Fibroblast of lung (primary cell): ENCODE results near the gene SPATA31D4. TPM values are rescaled to one million over a fixed set of nuclear protein-coding genes. Genes with fewer than 3 reads are reported as not detected.
"Not testable (repeated sequence)": the region's sequence is repeated elsewhere in the genome, so short reads cannot be mapped to it uniquely, and the experiment has no call there.

Experiments
- DNase-seq, 2 donors: peaks; one replicate each; pipeline versions ENCODE4 v3.0.0 to v3.0.0-alpha.2; 2010; ENCODE audit warnings: low read depth in 2 of 2
- H2AFZ ChIP-seq: 2 replicates; pipeline ENCODE4 v1.5.1; 2012; ENCODE audit warnings: low read length, control low read depth, inconsistent platforms
- H3K27ac ChIP-seq: 2 replicates; pipeline ENCODE4 v1.5.1; 2011; ENCODE audit warnings: low read length, control low read depth; ENCODE audit not compliant: insufficient read depth
- H3K27me3 ChIP-seq: 2 replicates; pipeline ENCODE4 v1.5.1; 2011; ENCODE audit warnings: mild to moderate bottlenecking, low read length; ENCODE audit not compliant: control insufficient read depth, insufficient read depth
- H3K36me3 ChIP-seq: 2 replicates; pipeline ENCODE4 v1.5.1; 2011; ENCODE audit warnings: low read length; ENCODE audit not compliant: control insufficient read depth, insufficient read depth
- H3K4me1 ChIP-seq: 2 replicates; pipeline ENCODE4 v1.5.1; 2011; ENCODE audit warnings: low read length; ENCODE audit not compliant: control insufficient read depth, insufficient read depth; ENCODE audit errors: extremely low read depth
- H3K4me2 ChIP-seq: 2 replicates; pipeline ENCODE4 v1.5.1; 2011; ENCODE audit warnings: low read length, control low read depth; ENCODE audit not compliant: insufficient read depth; ENCODE audit errors: extremely low read depth
- H3K4me3 ChIP-seq, 4 experiments: fragments of 200-600 bp in 1 of 4; sonication (generic) in 1 of 4; replicated peaks in 1 of 4; 2 replicates each; pipeline ENCODE4 v1.5.1; 2011 to 2016; ENCODE audit warnings: low read length in 4 of 4, low read depth in 3 of 4, mild to moderate bottlenecking in 3 of 4, control low read depth in 2 of 4, inconsistent platforms in 1 of 4, mixed read lengths in 1 of 4; ENCODE audit not compliant: insufficient read depth in 1 of 4; ENCODE audit errors: control extremely low read depth in 1 of 4
- H3K79me2 ChIP-seq: 2 replicates; pipeline ENCODE4 v1.5.1; 2012; ENCODE audit warnings: mild to moderate bottlenecking, low read length, inconsistent platforms; ENCODE audit not compliant: control insufficient read depth, insufficient read depth
- H3K9ac ChIP-seq: 2 replicates; pipeline ENCODE4 v1.5.1; 2011; ENCODE audit warnings: mild to moderate bottlenecking, low read length, control low read depth; ENCODE audit not compliant: insufficient read depth
- H3K9me3 ChIP-seq: 2 replicates; pipeline ENCODE4 v1.5.1; 2012; ENCODE audit warnings: low read depth, low read length; ENCODE audit not compliant: control insufficient read depth, insufficient read depth
- H4K20me1 ChIP-seq: 2 replicates; pipeline ENCODE4 v1.5.1; 2011; ENCODE audit warnings: low read length; ENCODE audit not compliant: control insufficient read depth, insufficient read depth; ENCODE audit errors: extremely low read depth
- EZH2 ChIP-seq: IDR thresholded peaks from 2 replicates; pipeline ENCODE4 v1.5.1; 2012; ENCODE audit warnings: low read length, control low read depth, mild to moderate bottlenecking; ENCODE audit errors: missing control alignments
- polyA minus RNA-seq: library from RNA; depleted of rRNA, polyadenylated mRNA; stranded (reverse); fragments of >200 nt; gene quantifications from 2 replicates; pipeline ENCODE4 v1.2.3, GENCODE V29; 2011; ENCODE audit warnings: low replicate concordance
- polyA plus RNA-seq, 2 donors: library from polyadenylated mRNA; depleted of rRNA in 1 of 2; stranded (reverse) in 1 of 2; unstranded in 1 of 2; fragments of >200 nt; gene quantifications; 2 replicates each; pipeline ENCODE4 v1.2.1, GENCODE V29; 2011 to 2012; ENCODE audit warnings: missing spikeins in 1 of 2
- total RNA-seq: library from RNA; depleted of rRNA; stranded (reverse); fragments of >200 nt; gene quantifications from 2 replicates; pipeline ENCODE4 v1.2.1, GENCODE V29; 2014
- TF ChIP-seq, protein P1 (sequence below), 2 donors: IDR thresholded peaks in 1 of 2; conservative IDR thresholded peaks in 1 of 2; 1 replicate in 1 of 2; 2 replicates in 1 of 2; pipeline ENCODE4 v1.5.1; 2011 to 2012; ENCODE audit warnings: low read length in 2 of 2, control low read depth in 1 of 2, inconsistent platforms in 1 of 2, low read depth in 1 of 2, mild to moderate bottlenecking in 1 of 2

SPATA31D4 gene
- not detected in 2 replicates for total RNA-seq
- polyA plus RNA-seq: not detected in 2 replicates
- not detected in 2 replicates for polyA plus RNA-seq (2012)
- polyA minus RNA-seq: not detected in 2 replicates

DNA sequence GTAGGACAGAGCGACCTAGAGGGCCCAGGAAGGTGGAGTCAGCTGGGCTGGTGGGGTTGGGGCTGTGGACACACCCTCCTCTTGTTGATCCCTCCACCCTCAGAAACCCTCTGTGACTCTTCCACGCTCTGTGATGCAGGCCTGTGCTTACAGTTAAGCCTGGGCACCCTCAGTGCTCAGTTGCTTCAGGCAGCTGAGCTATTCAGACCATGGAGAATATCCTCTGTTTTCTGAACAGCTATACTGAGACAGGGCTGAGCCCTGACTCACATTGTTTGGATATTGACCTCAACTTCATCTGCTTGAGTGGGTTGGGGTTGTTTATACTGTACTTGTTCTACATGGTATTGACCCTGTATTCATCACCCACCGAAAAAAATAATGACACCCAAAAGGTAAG lies at the start of gene SPATA31D4:
TSS of gene SPATA31D4 (plus strand) at position 124 of the 400 bp plus-strand sequence. CDS start at position 210, 86 bp downstream.
- not testable (repeated sequence) for H3K9ac ChIP-seq, H3K9me3 ChIP-seq, H4K20me1 ChIP-seq, DNase-seq, H3K79me2 ChIP-seq, H3K36me3 ChIP-seq, H2AFZ ChIP-seq, H3K4me1 ChIP-seq, H3K4me2 ChIP-seq, H3K4me3 ChIP-seq, H3K27me3 ChIP-seq, H3K27ac ChIP-seq

DNA sequence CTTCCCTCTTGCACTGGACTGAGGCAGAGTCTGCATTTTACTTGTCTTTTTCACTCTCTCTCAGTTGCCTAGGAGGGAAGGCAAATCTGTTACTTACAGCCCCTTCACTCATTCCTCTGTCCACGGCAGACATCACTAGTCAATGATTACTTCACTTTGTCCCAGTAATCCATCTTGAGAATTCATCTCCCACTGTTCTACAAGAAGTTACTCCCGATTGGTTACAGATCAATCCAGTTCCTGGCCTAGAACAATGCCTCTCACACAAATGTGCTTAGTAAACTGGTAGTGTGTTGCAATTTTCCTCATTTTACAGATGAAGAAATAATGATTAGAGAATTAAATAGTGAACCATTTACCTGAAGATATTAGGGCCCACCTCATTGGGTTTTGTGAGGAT lies 49.7 kb upstream of the SPATA31D4 start:
- Histone ChIP-seq H3K4me1 (peaks cover 2% of the 10 kb centered on the region), H3K79me2 (no peaks in the 10 kb centered on the region)

DNA sequence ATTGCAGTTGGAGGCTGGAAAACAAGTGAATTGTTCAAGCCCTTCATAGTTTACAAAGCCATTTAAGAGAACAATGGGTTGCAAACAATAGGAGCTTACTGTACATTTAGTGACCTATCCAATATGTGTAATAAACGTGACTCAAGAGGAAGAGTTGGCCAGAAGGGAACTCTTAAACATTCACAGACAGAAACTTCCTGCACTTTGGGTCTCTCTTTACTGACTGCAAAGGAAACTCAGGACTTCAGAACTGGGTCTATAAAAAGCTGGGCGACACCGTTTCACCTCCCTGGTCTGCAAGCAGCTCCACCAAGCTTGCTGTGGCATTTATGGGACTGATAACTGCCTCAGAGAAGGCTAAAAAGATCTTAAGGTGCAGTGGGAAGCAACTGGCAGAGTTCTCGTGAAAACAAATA lies 48.7 kb upstream of the SPATA31D4 start:
- H3K4me2 ChIP-seq: no peak overlapping the region
- no peaks in the 10 kb centered on the region for H3K9me3 ChIP-seq
- TF ChIP-seq, protein P1, sequence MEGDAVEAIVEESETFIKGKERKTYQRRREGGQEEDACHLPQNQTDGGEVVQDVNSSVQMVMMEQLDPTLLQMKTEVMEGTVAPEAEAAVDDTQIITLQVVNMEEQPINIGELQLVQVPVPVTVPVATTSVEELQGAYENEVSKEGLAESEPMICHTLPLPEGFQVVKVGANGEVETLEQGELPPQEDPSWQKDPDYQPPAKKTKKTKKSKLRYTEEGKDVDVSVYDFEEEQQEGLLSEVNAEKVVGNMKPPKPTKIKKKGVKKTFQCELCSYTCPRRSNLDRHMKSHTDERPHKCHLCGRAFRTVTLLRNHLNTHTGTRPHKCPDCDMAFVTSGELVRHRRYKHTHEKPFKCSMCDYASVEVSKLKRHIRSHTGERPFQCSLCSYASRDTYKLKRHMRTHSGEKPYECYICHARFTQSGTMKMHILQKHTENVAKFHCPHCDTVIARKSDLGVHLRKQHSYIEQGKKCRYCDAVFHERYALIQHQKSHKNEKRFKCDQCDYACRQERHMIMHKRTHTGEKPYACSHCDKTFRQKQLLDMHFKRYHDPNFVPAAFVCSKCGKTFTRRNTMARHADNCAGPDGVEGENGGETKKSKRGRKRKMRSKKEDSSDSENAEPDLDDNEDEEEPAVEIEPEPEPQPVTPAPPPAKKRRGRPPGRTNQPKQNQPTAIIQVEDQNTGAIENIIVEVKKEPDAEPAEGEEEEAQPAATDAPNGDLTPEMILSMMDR (conservative IDR thresholded peaks at IDR 0.05 in 1 of 2, IDR thresholded peaks at IDR 0.05 in 1 of 2; ENCODE audit: low read depth in 1 of 2, low read length in 2 of 2): no peak
- TF ChIP-seq EZH2: no peak
- H3K9ac ChIP-seq: no peak overlapping the region
- DNase-seq: peak in 1 of 2 donors; percentile 36
- H3K27ac ChIP-seq: no peak overlapping the region
- no peak overlapping the region for H3K4me3 ChIP-seq
- H4K20me1 ChIP-seq: no peaks in the 10 kb centered on the region
- no peaks in the 10 kb centered on the region for H3K27me3 ChIP-seq
- peaks cover 2% of the 10 kb centered on the region for H3K4me1 ChIP-seq
- no peak overlapping the region for H2AFZ ChIP-seq
- no peaks in the 10 kb centered on the region for H3K79me2 ChIP-seq
- H3K36me3 ChIP-seq: no peaks in the 10 kb centered on the region

More for the DNA sequence above, 49.7 kb upstream of the SPATA31D4 start:
- TF ChIP-seq EZH2: no peak
- TF ChIP-seq, protein P1 (conservative IDR thresholded peaks at IDR 0.05 in 1 of 2, IDR thresholded peaks at IDR 0.05 in 1 of 2; ENCODE audit: low read depth in 1 of 2, low read length in 2 of 2): no peak
- Histone ChIP-seq H3K9ac (no peak overlapping the region), H3K27ac (no peak overlapping the region), H3K9me3 (no peaks in the 10 kb centered on the region), H4K20me1 (no peaks in the 10 kb centered on the region), H3K4me2 (no peak overlapping the region), H2AFZ (no peak overlapping the region), H3K36me3 (no peaks in the 10 kb centered on the region), H3K27me3 (no peaks in the 10 kb centered on the region), H3K4me3 (no peak overlapping the region)
- no peak for DNase-seq
